GM21723 (cell line): ENCODE measurements around the gene ADAM19.

Experiments
- ATAC-seq: cut with Tn5 transposase; IDR thresholded peaks from one replicate; pipeline ENCODE4 v1.9.1; 2021; ENCODE audit warnings: mild to moderate bottlenecking, moderate library complexity; ENCODE audit not compliant: unreplicated experiment

Gene ADAM19

GRCh38 chr5:157470631-157471030, 104.9 kb downstream of the ADAM19 start:
- ATAC-seq, result no peak

DNA sequence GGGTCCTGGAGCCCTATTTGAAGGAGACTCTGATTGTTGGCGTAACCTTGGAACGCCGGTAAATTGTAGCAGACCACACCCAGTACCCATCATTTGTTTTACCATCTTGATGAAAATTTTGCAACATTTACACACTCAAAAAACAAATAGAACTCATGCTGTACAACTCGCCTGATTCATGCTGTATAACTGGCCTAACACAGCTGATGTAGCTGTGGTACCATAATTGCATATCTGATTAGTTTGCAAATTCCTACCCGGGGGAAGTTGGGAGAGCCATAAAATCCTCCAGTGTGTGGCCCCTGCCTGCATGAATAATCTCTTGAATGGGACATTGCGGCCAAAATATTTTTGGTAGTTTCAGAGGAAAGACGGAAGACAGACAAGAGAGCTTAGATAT, 105.9 kb downstream of the ADAM19 start:
- ATAC-seq, result no peak

DNA sequence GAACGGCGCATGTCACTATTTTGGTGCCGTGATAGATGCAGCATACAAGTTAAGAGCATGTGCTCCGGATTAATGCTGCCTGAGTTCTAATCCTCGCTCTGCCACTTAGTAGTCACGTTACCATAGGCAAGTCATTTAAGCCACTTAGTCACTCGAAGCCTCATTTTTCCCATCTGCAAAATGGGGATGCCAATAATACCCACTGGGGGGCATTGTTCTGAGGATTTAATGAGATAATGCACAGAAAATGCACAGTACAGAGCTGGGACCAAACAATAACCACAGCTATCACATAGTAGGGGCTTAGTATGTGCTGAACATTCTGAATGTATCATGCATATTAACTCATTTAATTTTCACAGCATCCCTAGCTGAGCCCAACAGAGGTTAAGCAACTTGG, 106.5 kb downstream of the ADAM19 start:
- ATAC-seq, result no peak

GRCh38 chr5:157468293-157468965, 107.1 kb downstream of the ADAM19 start:
- ATAC-seq, result no peak

DNA sequence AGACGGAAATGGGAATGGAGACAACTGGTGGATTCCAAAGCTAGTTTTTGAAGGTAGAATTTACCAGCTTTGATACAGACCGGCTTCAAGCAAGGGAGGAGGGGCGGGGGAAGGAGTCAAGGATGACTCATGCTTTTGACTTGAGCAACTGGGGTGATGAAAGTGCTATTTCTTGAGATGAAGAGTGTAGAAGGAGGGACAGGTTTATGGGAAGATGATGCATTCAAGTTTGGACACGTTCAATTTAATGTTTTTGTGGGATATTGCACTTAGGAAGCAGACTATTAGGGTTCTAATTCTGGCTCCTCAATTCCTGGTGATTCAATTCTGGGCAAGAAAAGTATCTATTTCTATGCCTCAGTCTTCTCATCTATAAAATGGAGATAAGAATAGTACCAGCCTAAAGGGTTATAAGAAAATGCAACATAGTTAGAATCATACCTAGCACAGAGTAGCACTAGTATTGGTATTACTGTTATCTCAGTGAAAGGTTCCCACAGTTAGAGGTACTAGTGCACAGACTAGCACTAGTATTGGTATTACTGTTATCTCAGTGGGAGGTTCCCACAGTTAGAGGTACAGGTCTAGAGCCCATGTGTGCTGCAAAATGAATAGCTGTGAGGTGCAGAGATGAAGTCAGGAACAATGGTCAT, 110.9 kb downstream of the ADAM19 start:
- ATAC-seq, result peak; percentile 82

DNA sequence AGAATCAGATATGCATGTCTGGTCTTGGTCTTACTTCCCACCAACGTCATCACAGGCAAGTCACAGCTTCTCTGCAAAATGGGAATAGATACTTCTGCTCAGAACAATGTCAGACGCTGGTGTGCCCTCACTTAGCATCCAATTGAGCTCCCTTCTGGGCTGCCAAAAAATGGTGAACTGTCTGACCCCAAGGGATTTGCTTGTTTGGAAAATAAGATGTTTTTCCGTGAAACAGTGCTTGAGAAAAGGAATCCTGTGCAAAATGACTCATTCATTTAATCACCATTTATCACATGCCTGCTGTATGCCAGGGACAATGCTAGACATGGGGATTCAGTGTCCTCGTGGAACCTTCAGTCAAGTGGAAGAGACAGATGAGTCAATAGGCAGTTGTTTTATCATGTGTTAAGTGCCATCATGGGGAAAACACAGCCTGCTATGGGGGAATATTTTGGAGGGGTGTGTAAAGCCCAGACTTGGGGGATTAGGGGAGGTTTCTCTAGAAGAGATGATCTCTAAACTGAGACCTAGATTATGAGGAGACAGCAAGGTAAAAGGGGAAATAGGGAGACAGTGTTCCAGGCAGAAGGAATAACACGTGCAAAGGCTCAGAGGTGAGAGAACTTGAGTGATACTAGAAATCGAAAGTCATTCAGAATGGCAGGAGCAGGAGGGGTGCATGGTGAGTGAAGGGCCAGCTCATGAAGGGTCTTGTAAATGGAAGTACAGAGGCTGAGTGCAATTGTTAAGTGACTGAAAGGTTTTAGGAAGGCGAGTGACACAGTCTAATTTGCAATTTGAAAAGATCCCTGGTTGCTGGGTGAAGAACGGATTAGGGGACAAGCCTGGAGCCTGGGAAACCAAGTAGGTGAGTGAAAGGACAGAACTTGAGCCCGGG, 111.7 kb downstream of the ADAM19 start:
- ATAC-seq, result peak; percentile 21

DNA sequence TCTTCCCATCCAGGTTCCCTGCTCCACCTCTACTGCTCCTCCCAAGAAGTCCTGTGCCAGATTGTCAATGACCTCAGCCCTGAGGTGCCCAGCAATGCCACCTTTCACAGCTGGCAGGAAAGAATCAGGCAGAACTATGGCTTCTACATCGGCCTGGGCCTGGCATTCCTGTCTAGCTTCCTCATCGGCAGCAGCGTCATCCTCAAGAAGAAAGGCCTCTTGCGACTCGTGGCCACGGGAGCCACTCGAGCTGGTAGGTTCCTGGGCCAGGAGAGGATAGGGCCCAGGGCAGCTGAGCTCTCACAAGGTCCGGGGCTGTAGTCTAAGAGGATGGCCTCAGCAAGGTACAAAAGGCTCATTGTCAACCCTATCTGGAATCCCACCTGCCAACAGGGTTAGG, 112.5 kb downstream of the ADAM19 start:
- no peak for ATAC-seq

GRCh38 chr5:157460921-157461792, 114.4 kb downstream of the ADAM19 start:
- ATAC-seq, result no peak

DNA sequence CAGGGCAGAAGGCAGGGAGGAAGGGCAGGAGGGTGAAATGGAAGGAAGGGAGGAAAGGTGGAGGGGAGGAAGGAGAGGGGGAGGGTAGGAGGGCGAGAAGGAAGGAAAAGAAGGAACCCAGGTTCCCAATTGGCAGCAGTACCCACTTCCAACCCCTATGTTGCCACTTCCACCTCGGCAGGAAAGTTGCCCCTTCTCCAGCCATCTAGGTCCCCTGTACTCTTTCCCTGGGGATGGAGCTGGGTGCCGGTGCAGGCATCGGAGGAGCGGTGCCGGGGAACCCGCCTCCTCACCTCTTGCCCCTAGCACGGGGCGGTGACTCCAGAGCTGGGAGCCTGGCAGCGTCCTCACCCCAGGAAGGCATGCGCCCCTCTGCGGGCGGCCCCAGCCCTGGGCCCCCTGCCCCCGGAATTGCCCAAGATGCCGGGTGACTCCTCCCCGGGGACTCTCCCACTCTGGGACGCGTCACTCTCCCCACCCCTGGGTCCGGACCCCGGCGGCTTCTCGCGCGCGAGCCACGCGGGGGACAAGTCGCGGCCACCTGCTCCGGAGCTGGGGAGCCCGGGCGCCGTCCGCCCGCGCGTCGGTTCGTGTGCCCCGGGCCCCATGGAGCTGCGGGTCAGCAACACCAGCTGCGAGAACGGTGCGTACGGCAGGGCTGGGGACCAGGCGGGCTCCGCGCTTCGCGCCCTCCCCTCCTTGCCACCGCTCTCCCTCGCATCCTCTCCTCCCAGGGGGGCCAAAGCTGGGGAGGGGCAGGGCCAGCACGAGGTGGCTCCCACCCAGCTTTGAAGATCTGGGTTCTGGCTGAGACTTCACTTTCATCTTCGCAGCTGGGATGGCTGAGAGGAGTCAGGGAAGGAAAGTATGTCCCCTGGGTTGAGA, 115.6 kb downstream of the ADAM19 start, which contains the start of gene NIPAL4:
Gene NIPAL4 (plus strand): TSS at position 499 of the 885 bp plus-strand sequence. CDS start 108 bp downstream, at position 607.
- no peak for ATAC-seq

GRCh38 chr5:157458835-157459234, 116.7 kb downstream of the ADAM19 start:
- ATAC-seq, result no peak

DNA sequence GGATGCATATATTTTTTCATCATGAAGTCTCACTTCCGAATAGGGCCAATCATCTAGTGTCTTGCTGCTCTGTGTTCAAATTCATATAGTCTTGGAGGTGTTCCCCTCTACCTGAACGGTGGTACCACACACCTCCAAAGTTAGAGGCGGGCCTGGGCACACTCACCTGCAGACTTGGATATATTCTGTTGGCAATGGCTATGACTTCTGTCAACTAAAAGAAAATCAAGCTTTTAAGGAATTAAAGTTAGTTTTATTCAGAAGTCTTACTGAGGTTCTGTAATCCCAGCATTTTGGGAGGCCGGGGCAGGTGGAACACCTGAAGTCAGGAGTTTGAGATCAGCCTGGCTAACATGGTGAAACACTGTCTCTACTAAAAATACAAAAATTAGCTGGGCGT, 118.2 kb downstream of the ADAM19 start:
- ATAC-seq, result no peak

- ATAC-seq, result no peak
These were observed 119.3 kb downstream of the ADAM19 start for GRCh38 chr5:157456301-157456700.

- ATAC-seq, result no peak
These were observed 120.5 kb downstream of the ADAM19 start for GRCh38 chr5:157455057-157455456.

DNA sequence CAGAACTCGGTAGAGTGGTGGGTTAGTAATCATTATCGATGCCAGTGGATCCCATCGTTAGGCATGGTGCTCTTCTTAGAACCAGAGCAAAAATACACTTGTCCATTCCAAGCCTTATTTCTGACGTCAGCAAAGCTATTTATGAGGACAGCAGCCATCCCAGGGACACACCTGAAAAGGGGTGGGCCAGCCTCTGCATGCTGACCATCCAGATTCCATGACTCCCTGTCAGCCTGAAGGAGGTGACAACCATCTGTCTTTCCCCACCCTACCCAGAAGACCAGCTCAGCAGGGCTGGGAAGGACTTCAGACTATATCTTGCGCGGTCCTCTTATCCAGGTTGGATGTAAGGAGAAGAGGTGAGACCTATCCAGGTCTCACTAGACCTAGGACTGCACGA, 121.3 kb downstream of the ADAM19 start:
- ATAC-seq, result no peak

- no peak for ATAC-seq
These were observed 123.8 kb downstream of the ADAM19 start for GRCh38 chr5:157451806-157452205.

- ATAC-seq, result no peak
These were observed 125.6 kb downstream of the ADAM19 start for GRCh38 chr5:157450024-157450423.

- ATAC-seq, result no peak
These were observed 126.4 kb downstream of the ADAM19 start for GRCh38 chr5:157449011-157449723.

- ATAC-seq, result no peak
These were observed 128.4 kb downstream of the ADAM19 start for GRCh38 chr5:157447201-157447637.

GRCh38 chr5:157446412-157446935, 129.1 kb downstream of the ADAM19 start:
- ATAC-seq, result no peak
